ENCODE results near the gene PHLPP1. TPM values are rescaled to one million over a fixed set of nuclear protein-coding genes. Genes with fewer than 3 reads are reported as not detected.

The PHLPP1 gene
- total and polyA plus RNA-seq, 4 experiments from 2014 or later, result 0.36 to 7.8 (median 6.3) TPM; not detected in 1

DNA sequence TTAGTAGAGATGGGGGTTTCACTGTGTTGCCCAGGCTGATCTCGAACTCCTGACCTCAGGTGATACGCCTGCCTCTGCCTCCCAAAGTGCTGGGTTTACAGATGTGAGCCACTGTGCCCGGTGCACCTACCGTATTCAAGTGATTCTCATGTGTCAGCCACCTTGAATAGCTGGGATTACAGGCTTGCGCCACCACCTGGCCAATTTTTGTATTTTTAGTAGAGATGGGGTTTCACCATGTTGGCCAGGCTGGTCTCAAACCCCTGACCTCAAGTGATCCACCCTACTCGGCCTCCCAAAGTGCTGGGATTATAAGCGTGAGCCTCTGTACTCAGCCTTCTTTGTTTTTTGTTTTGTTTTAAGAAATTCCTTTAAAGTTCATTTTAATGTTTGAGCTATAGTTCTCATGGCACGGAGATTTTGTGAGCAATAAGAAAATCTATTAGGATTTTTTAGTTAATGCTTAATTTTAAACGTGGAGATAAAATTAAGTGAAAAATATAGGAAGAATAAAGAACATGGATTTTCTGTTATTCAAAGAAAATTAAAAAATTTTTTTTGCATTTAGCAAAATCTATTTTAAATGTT is 242.6 kb downstream of the PHLPP1 start:
- H3K27me3 ChIP-seq (ENCODE audit: insufficient read depth, low read length), result no peaks in the 10 kb centered on the region
- no peaks in the 10 kb centered on the region for H3K4me1 ChIP-seq (ENCODE audit: insufficient read depth, low read length)
- no peaks in the 10 kb centered on the region for H3K9me3 ChIP-seq (ENCODE audit: control insufficient read depth in 1 of 2, low read length in 2 of 2)
- no peaks in the 10 kb centered on the region for H3K36me3 ChIP-seq (ENCODE audit: insufficient read depth, low read length)
- no peak overlapping the region for H3K4me3 ChIP-seq (ENCODE audit: low read length in 2 of 2)
- ChIA-PET CTCF (ENCODE audit: partially characterized antibody) (interaction anchor here (0.7 to 1.4 kb wide), 7 partner anchors 13 to 503 kb away, joined by 3 to 6 read pairs (median 3); partner anchors contain the start of gene PHLPP1), POLR2A (ENCODE audit: partially characterized antibody) (interaction anchor here (0.8 kb wide), 1 partner anchor 243 kb away, joined by 3 read pairs; no protein-coding TSS in a partner anchor)
- intact Hi-C loops (cut with micrococcal nuclease), result loop anchor here (1.0 kb wide), 1 partner anchor 243 kb away; the partner anchor contains the start of gene PHLPP1
- H3K4me3 Mint-ChIP-seq, result no peak overlapping the region
- no peaks in the 10 kb centered on the region for H3K27me3 Mint-ChIP-seq
- H3K27ac ChIP-seq (ENCODE audit: low read depth, low read length), result no peak overlapping the region
- DNase-seq, result peak; percentile 18 to 35 (median 33)
- peaks cover 0 to 9% (median 1%) of the 10 kb centered on the region in 4 donors for H3K4me1 Mint-ChIP-seq
- H3K9me3 Mint-ChIP-seq, result no peaks in the 10 kb centered on the region
- H3K27ac Mint-ChIP-seq, result no peak overlapping the region
- H3K36me3 Mint-ChIP-seq, result no peaks in the 10 kb centered on the region

DNA sequence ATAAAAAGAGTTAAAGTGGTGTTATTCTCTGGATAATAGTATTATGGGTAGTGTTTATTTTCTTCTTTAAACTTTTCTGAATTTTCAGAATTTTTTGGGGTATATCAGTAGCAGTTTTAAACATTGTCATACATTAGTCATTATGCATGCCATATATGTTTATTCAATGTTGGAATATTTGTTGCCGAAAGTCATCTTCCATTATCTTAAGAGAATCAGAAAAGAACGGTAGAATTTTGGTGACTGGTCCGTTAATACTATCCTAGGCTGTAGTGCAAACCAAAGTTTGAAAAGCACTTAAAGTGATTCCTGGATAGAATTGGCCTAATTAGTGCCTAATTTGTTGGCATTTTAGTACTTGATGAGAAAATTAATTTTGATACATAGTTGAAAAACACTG is 244.1 kb downstream of the PHLPP1 start:
- no peaks in the 10 kb centered on the region for H3K36me3 Mint-ChIP-seq
- POLR2A ChIA-PET (ENCODE audit: partially characterized antibody), result no interaction called here
- no peaks in the 10 kb centered on the region for H3K9me3 Mint-ChIP-seq
- H3K27ac ChIP-seq (ENCODE audit: low read depth, low read length), result no peak overlapping the region
- H3K27me3 Mint-ChIP-seq, result no peaks in the 10 kb centered on the region
- no peak for DNase-seq
- no peak overlapping the region for H3K4me3 ChIP-seq (ENCODE audit: low read length in 2 of 2)
- H3K36me3 ChIP-seq (ENCODE audit: insufficient read depth, low read length), result no peaks in the 10 kb centered on the region
- no peak overlapping the region for H3K27ac Mint-ChIP-seq
- H3K4me3 Mint-ChIP-seq, result no peak overlapping the region
- H3K9me3 ChIP-seq (ENCODE audit: control insufficient read depth in 1 of 2, low read length in 2 of 2), result no peaks in the 10 kb centered on the region
- no peaks in the 10 kb centered on the region for H3K4me1 ChIP-seq (ENCODE audit: insufficient read depth, low read length)
- intact Hi-C loops (cut with micrococcal nuclease), result no loop called here
- H3K27me3 ChIP-seq (ENCODE audit: insufficient read depth, low read length), result no peaks in the 10 kb centered on the region
- no peaks in the 10 kb centered on the region for H3K4me1 Mint-ChIP-seq
- CTCF ChIA-PET (ENCODE audit: partially characterized antibody), result no interaction called here

- intact Hi-C loops (cut with micrococcal nuclease), result no loop called here
These were observed 248.2 kb downstream of the PHLPP1 start for GRCh38 chr18:62963507-62963906.

GRCh38 chr18:62964432-62964831 is 249.1 kb downstream of the PHLPP1 start:
- H3K4me1 Mint-ChIP-seq, result no peaks in the 10 kb centered on the region
- Histone ChIP-seq H3K9me3 (ENCODE audit: control insufficient read depth in 1 of 2, low read length in 2 of 2) (no peaks in the 10 kb centered on the region), H3K27ac (ENCODE audit: low read depth, low read length) (no peak overlapping the region), H3K27me3 (ENCODE audit: insufficient read depth, low read length) (no peaks in the 10 kb centered on the region), H3K4me3 (ENCODE audit: low read length in 2 of 2) (no peak overlapping the region), H3K36me3 (ENCODE audit: insufficient read depth, low read length) (no peaks in the 10 kb centered on the region), H3K4me1 (ENCODE audit: insufficient read depth, low read length) (no peaks in the 10 kb centered on the region)
- H3K9me3 Mint-ChIP-seq, result no peaks in the 10 kb centered on the region
- H3K27ac Mint-ChIP-seq, result no peak overlapping the region
- DNase-seq, result no peak
- ChIA-PET CTCF (ENCODE audit: partially characterized antibody) (no interaction called here), POLR2A (ENCODE audit: partially characterized antibody) (no interaction called here)
- no peak overlapping the region for H3K4me3 Mint-ChIP-seq
- intact Hi-C loops (cut with micrococcal nuclease), result no loop called here
- no peaks in the 10 kb centered on the region for H3K27me3 Mint-ChIP-seq
- H3K36me3 Mint-ChIP-seq, result peaks cover 2 to 6% of the 10 kb centered on the region in 2 donors

More at GRCh38 chr18:62963507-62963906, 248.2 kb downstream of the PHLPP1 start:
- no peak for DNase-seq
- no peaks in the 10 kb centered on the region for H3K9me3 Mint-ChIP-seq
- ChIA-PET CTCF (ENCODE audit: partially characterized antibody) (interaction anchor here (1.3 kb wide), 1 partner anchor 19 kb away, joined by 7 read pairs; no protein-coding TSS in a partner anchor), POLR2A (ENCODE audit: partially characterized antibody) (no interaction called here)
- H3K27ac ChIP-seq (ENCODE audit: low read depth, low read length), result no peak overlapping the region
- no peak overlapping the region for H3K4me3 ChIP-seq (ENCODE audit: low read length in 2 of 2)
- H3K4me1 Mint-ChIP-seq, result no peaks in the 10 kb centered on the region
- H3K27me3 Mint-ChIP-seq, result no peaks in the 10 kb centered on the region
- no peak overlapping the region for H3K4me3 Mint-ChIP-seq
- no peaks in the 10 kb centered on the region for H3K4me1 ChIP-seq (ENCODE audit: insufficient read depth, low read length)
- H3K9me3 ChIP-seq (ENCODE audit: control insufficient read depth in 1 of 2, low read length in 2 of 2), result no peaks in the 10 kb centered on the region
- H3K36me3 Mint-ChIP-seq, result peaks cover 2 to 4% of the 10 kb centered on the region in 2 donors
- no peaks in the 10 kb centered on the region for H3K27me3 ChIP-seq (ENCODE audit: insufficient read depth, low read length)
- no peaks in the 10 kb centered on the region for H3K36me3 ChIP-seq (ENCODE audit: insufficient read depth, low read length)
- no peak overlapping the region for H3K27ac Mint-ChIP-seq

DNA sequence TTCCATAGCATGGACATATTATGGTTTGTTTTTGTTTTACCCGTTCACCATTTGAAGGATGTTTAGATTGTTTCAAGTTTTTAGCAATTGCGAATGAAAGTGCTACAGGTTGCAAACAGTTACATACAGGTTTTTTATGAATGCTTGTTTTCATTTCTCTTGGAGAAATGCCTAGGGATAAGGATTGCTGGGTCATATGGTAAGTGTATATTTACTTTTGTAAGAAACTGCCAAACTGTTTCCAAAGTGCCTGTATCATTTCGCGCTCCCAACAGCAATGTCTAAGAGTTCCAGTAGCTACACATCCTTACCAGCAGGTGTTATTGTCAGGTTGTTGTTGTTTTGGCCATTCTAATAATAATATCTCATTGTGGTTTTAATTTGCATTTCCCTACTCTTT is 251.7 kb downstream of the PHLPP1 start:
- H3K27me3 ChIP-seq (ENCODE audit: insufficient read depth, low read length), result no peaks in the 10 kb centered on the region
- H3K4me3 ChIP-seq (ENCODE audit: low read length in 2 of 2), result no peak overlapping the region
- CTCF ChIA-PET (ENCODE audit: partially characterized antibody), result no interaction called here
- no peaks in the 10 kb centered on the region for H3K9me3 ChIP-seq (ENCODE audit: control insufficient read depth in 1 of 2, low read length in 2 of 2)
- Mint-ChIP-seq H3K27me3 (no peaks in the 10 kb centered on the region), H3K27ac (no peak overlapping the region), H3K4me1 (no peaks in the 10 kb centered on the region), H3K36me3 (peaks cover 2 to 16% of the 10 kb centered on the region in 2 donors), H3K4me3 (no peak overlapping the region), H3K9me3 (peaks cover 0 to under 1% (median 0%) of the 10 kb centered on the region in 8 donors)
- intact Hi-C loops (cut with micrococcal nuclease), result no loop called here
- H3K4me1 ChIP-seq (ENCODE audit: insufficient read depth, low read length), result no peaks in the 10 kb centered on the region
- no peak overlapping the region for H3K27ac ChIP-seq (ENCODE audit: low read depth, low read length)
- H3K36me3 ChIP-seq (ENCODE audit: insufficient read depth, low read length), result no peaks in the 10 kb centered on the region
- no peak for DNase-seq
- POLR2A ChIA-PET (ENCODE audit: partially characterized antibody), result no interaction called here

DNA sequence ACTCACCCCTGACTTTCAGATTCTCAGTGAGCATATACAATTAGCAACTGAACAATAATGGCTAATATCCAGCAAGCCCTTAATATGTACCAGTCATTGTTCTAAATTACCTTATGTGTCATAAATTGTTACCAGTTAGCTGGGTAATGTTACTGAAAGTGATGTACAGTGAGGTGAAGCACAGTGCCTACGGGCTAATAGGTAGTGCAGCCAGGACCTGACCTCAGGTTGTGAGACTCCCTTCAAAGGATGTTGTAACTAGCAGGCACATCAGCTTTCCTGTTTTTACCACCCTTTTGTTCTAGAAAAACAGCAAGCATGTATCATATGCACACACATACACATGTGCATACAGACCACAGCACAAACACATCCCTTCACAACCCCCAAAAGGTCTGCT is 258.3 kb downstream of the PHLPP1 start:
- Mint-ChIP-seq H3K36me3 (peaks cover 6 to 23% of the 10 kb centered on the region in 2 donors), H3K4me3 (no peak overlapping the region)

DNA sequence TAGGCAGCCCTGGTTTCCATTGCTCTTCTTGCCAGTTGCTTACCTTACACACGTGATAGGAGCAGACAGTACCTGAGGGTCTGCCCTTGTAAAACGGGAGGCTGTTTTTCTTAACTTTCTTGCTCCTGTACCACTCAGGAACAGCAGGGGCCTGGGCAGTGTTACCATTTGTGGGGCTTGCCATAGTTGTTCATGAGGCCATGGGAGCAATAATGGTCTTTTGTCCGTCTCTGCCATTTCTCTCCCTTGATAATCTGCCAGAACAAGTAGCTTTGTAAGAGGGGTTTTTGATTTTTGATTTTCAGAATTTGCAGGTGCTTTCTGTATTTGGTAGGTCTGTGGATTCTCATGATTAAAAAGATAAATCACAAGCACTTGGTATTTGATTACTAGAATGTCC is 259.0 kb downstream of the PHLPP1 start:
- Mint-ChIP-seq H3K4me3 (no peak overlapping the region), H3K9me3 (peaks cover 0 to 1% (median 0%) of the 10 kb centered on the region in 8 donors), H3K4me1 (no peaks in the 10 kb centered on the region), H3K36me3 (peaks cover 10 to 26% of the 10 kb centered on the region in 2 donors), H3K27me3 (no peaks in the 10 kb centered on the region), H3K27ac (peak overlapping the region in 2 of 7 donors; percentile 2 to 79)
- Histone ChIP-seq H3K4me1 (ENCODE audit: insufficient read depth, low read length) (no peaks in the 10 kb centered on the region), H3K4me3 (ENCODE audit: low read length in 2 of 2) (no peak overlapping the region), H3K27ac (ENCODE audit: low read depth, low read length) (no peak overlapping the region), H3K36me3 (ENCODE audit: insufficient read depth, low read length) (peaks cover 3% of the 10 kb centered on the region), H3K9me3 (ENCODE audit: control insufficient read depth in 1 of 2, low read length in 2 of 2) (no peaks in the 10 kb centered on the region), H3K27me3 (ENCODE audit: insufficient read depth, low read length) (no peaks in the 10 kb centered on the region)
- intact Hi-C loops (cut with micrococcal nuclease), result no loop called here
- CTCF ChIA-PET (ENCODE audit: partially characterized antibody), result no interaction called here
- POLR2A ChIA-PET (ENCODE audit: partially characterized antibody), result no interaction called here
- DNase-seq, result no peak

More for the DNA sequence above, 258.3 kb downstream of the PHLPP1 start:
- CTCF ChIA-PET (ENCODE audit: partially characterized antibody), result interaction anchor here (1.3 to 1.6 kb wide), 2 partner anchors 9 to 15 kb away, joined by 3 to 6 read pairs; no protein-coding TSS in a partner anchor
- Histone ChIP-seq H3K4me3 (ENCODE audit: low read length in 2 of 2) (no peak overlapping the region), H3K4me1 (ENCODE audit: insufficient read depth, low read length) (no peaks in the 10 kb centered on the region), H3K9me3 (ENCODE audit: control insufficient read depth in 1 of 2, low read length in 2 of 2) (no peaks in the 10 kb centered on the region), H3K36me3 (ENCODE audit: insufficient read depth, low read length) (peaks cover 3% of the 10 kb centered on the region), H3K27me3 (ENCODE audit: insufficient read depth, low read length) (no peaks in the 10 kb centered on the region), H3K27ac (ENCODE audit: low read depth, low read length) (no peak overlapping the region)
- no peaks in the 10 kb centered on the region for H3K4me1 Mint-ChIP-seq
- intact Hi-C loops (cut with micrococcal nuclease), result no loop called here
- no peak overlapping the region for H3K27ac Mint-ChIP-seq
- no peak for DNase-seq
- no peaks in the 10 kb centered on the region for H3K27me3 Mint-ChIP-seq
- peaks cover 0 to 1% (median 0%) of the 10 kb centered on the region in 8 donors for H3K9me3 Mint-ChIP-seq
- POLR2A ChIA-PET (ENCODE audit: partially characterized antibody), result no interaction called here
